Measurements from ENCODE around the gene IFI35. TPM values are rescaled to one million over a fixed set of nuclear protein-coding genes. Genes with fewer than 3 reads are reported as not detected.
"Not testable (repeated sequence)": the region's sequence is repeated elsewhere in the genome, so short reads cannot be mapped to it uniquely, and the experiment has no call there.

IFI35 gene
- polyA plus RNA-seq, 12 donors: 3.0 to 15.5 (median 4.6) TPM; not detected in 1

DNA sequence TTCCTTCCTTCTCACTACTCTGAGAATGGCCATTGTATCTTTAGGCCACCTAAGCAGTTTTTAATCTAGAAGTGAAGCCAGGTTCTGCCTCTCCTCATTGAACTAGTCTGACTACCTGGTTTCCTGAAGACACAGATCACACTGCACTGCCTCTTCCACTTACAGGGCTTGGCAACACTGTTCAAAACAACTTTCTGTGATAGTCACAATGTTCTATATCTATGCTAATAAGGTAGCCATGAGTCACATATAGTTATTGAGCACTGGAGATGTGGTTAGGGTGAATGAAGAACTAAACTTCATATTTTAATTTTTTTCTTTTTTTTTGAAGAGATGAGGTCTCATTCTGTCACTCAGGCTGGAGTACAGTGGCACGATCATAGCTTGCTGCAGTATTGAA lies 45.4 kb downstream of the IFI35 start:
- DNase-seq: no peak

DNA sequence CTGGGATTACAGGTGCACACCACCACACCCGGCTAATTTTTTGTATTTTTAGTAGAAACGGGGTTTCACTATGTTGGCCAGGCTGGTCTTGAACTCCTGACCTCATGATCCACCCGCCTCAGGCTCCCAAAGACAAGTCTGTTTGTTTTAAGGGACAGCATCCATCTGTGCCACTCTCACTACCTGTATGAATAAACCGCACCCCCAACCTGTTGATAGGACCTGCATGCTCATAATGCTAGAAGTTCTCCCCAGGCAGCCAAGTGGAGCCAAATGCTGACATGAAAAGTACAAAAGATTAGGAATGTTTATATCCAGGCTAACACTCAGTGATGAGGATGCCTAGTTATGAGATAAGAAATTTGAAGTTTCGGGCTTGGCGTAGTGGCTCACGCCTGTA lies 46.4 kb downstream of the IFI35 start:
- DNase-seq: not testable (repeated sequence)

DNA sequence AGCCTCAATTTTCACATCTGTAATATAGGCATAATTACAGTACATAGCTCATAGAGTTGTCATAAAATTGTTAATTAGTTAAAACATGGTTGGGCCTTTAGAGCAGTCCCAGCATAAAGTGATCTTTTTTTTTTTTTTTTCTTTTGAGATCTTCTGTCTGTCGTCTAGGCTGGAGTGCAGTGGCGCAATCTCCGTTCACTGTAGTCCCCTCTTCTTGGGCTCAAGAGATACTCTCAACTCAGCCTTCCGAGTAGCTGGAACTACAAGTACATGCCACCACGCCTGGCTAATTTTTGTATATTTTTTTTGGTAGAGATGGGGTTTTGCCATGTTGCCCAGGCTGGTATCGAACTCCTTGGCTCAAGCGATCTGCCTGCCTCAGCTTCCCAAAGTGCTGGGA lies 49.5 kb downstream of the IFI35 start:
- no peak for DNase-seq

DNA sequence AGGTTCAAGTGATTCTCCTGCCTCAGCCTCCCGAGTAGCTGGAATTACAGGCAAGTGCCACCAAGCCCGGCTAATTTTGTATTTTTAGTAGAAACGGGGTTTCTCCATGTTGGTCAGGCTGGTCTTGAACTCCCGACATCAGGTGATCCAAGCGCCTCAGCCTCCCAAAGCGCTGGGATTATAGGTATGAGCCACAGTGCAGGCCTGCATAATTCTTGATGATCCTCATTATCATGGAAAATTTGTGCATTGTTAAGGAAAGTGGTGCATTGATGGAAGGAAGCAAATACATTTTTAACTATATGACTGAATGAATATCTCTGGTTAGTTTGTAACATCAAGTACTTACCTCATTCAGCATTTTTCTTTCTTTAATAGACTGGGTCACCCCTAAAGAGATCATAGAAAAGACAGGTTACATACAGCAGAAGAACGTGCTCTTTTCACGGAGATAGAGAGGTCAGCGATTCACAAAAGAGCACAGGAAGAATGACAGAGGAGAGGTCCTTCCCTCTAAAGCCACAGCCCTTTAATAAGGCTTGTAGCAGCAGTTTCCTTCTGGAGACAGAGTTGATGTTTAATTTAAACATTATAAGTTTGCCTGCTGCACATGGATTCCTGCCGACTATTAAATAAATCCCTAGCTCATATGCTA lies 56.5 kb downstream of the IFI35 start:
- no peak for DNase-seq

Other genes with a start within 250 kb of the IFI35 start
- 100 to 1,000 TPM in 1 of 12 donors, 10 to 100 TPM in 10, not detected in 1; 60.4 to 120 (median 69.4) TPM for gene RAMP2, start 245.6 kb upstream of the IFI35 start, polyA plus RNA-seq (ENCODE audit: insufficient read length in 12 of 12)
- gene VPS25, start 233.3 kb upstream of the IFI35 start, polyA plus RNA-seq (ENCODE audit: insufficient read length in 12 of 12): 10 to 100 TPM in 11 of 12 donors, not detected in 1; 25.0 to 46.1 (median 30.6) TPM
- 1 to 10 TPM in 2 of 12 donors, under 1 TPM in 8, not detected in 2; 0.32 to 3.3 (median 0.67) TPM for gene WNK4, start 226.2 kb upstream of the IFI35 start, polyA plus RNA-seq (ENCODE audit: insufficient read length in 12 of 12)
- gene COA3, start 208.1 kb upstream of the IFI35 start, polyA plus RNA-seq (ENCODE audit: insufficient read length in 12 of 12): 10 to 100 TPM in 11 of 12 donors, not detected in 1; 45.3 to 64.9 (median 56.4) TPM
- gene CNTD1, start 207.9 kb upstream of the IFI35 start, polyA plus RNA-seq (ENCODE audit: insufficient read length in 12 of 12): 1 to 10 TPM in 4 of 12 donors, under 1 TPM in 6, not detected in 2; 0.30 to 2.1 (median 0.92) TPM
- gene BECN1, start 182.5 kb upstream of the IFI35 start, polyA plus RNA-seq (ENCODE audit: insufficient read length in 12 of 12): 10 to 100 TPM in 11 of 12 donors, not detected in 1; 36.0 to 57.1 (median 49.2) TPM
- gene PSME3, start 173.4 kb upstream of the IFI35 start, polyA plus RNA-seq (ENCODE audit: insufficient read length in 12 of 12): 10 to 100 TPM in 11 of 12 donors, not detected in 1; 47.2 to 71.8 (median 54.4) TPM
- 1 to 10 TPM in 3 of 12 donors, under 1 TPM in 7, not detected in 2; 0.51 to 1.1 (median 0.89) TPM for gene AOC2, start 162.2 kb upstream of the IFI35 start, polyA plus RNA-seq (ENCODE audit: insufficient read length in 12 of 12)
- 10 to 100 TPM in 11 of 12 donors, not detected in 1; 14.4 to 22.0 (median 17.4) TPM for gene AOC3, start 155.6 kb upstream of the IFI35 start, polyA plus RNA-seq (ENCODE audit: insufficient read length in 12 of 12)
- under 1 TPM in 3 of 12 donors, not detected in 9; 0.04 to 0.28 (median 0.16) TPM for gene G6PC1, start 106.0 kb upstream of the IFI35 start, polyA plus RNA-seq (ENCODE audit: insufficient read length in 12 of 12)
- gene AARSD1, start 42.3 kb upstream of the IFI35 start, polyA plus RNA-seq (ENCODE audit: insufficient read length in 12 of 12): 10 to 100 TPM in 11 of 12 donors, not detected in 1; 42.1 to 75.5 (median 48.0) TPM
- gene PTGES3L, start 26.7 kb upstream of the IFI35 start, polyA plus RNA-seq (ENCODE audit: insufficient read length in 12 of 12): 10 to 100 TPM in 11 of 12 donors, not detected in 1; 17.2 to 89.5 (median 67.5) TPM
- 100 to 1,000 TPM in 1 of 12 donors, 10 to 100 TPM in 1, 1 to 10 TPM in 10; 7.0 to 111 (median 7.5) TPM for gene RUNDC1, start 26.2 kb upstream of the IFI35 start, polyA plus RNA-seq (ENCODE audit: insufficient read length in 12 of 12)
- gene RPL27, start 8.4 kb upstream of the IFI35 start, polyA plus RNA-seq (ENCODE audit: insufficient read length in 12 of 12): 1,000 to 10,000 TPM in 11 of 12 donors, not detected in 1; 1,439 to 2,418 (median 2,314) TPM
- 100 to 1,000 TPM in 1 of 12 donors, 10 to 100 TPM in 10, not detected in 1; 54.1 to 123 (median 65.8) TPM for gene VAT1, start 15.6 kb downstream of the IFI35 start, polyA plus RNA-seq (ENCODE audit: insufficient read length in 12 of 12)
- gene RND2, start 18.4 kb downstream of the IFI35 start, polyA plus RNA-seq (ENCODE audit: insufficient read length in 12 of 12): 1 to 10 TPM in 3 of 12 donors, under 1 TPM in 7, not detected in 2; 0.29 to 1.5 (median 0.78) TPM
- gene BRCA1, start 118.6 kb downstream of the IFI35 start, polyA plus RNA-seq (ENCODE audit: insufficient read length in 12 of 12): 10 to 100 TPM in 7 of 12 donors, 1 to 10 TPM in 4, not detected in 1; 6.5 to 23.9 (median 11.6) TPM
- gene NBR1, start 164.4 kb downstream of the IFI35 start, polyA plus RNA-seq (ENCODE audit: insufficient read length in 12 of 12): 10 to 100 TPM in 11 of 12 donors, not detected in 1; 55.6 to 88.0 (median 68.2) TPM
- gene TMEM106A, start 205.1 kb downstream of the IFI35 start, polyA plus RNA-seq (ENCODE audit: insufficient read length in 12 of 12): 10 to 100 TPM in 5 of 12 donors, 1 to 10 TPM in 6, not detected in 1; 5.9 to 17.5 (median 8.5) TPM
- gene CCDC200, start 221.8 kb downstream of the IFI35 start, polyA plus RNA-seq (ENCODE audit: insufficient read length in 12 of 12): 10 to 100 TPM in 4 of 12 donors, 1 to 10 TPM in 6, not detected in 2; 3.3 to 18.3 (median 7.2) TPM
- gene RNU2-1, start 227.2 kb downstream of the IFI35 start, polyA plus RNA-seq (ENCODE audit: insufficient read length in 12 of 12): 1 to 10 TPM in 4 of 12 donors, not detected in 8; 1.3 to 2.6 (median 1.8) TPM

All from muscle of arm (tissue), 12 donors.